Measurements from ENCODE around the gene FRMD5. TPM values are rescaled to one million over a fixed set of nuclear protein-coding genes. Genes with fewer than 3 reads are reported as not detected.

Gene FRMD5
- total RNA-seq, 1 experiment from 2014 or later, result 27.2 TPM

GRCh38 chr15:43895586-43895985 lies 299.5 kb downstream of the FRMD5 start:
- CTCF ChIA-PET, result no interaction called here
- H3K36me3 ChIP-seq (ENCODE audit: control insufficient read depth in 1 of 2, insufficient read depth in 2 of 2, low read length in 2 of 2), result peaks cover 11 to 12% of the 10 kb centered on the region in 2 experiments; a peak in 3 of 4 replicates
- no peak for DNase-seq (ENCODE audit: low read depth, low spot score)
- H2AFZ ChIP-seq (ENCODE audit: low read depth, low read length, poor library complexity, severe bottlenecking), result no peak overlapping the region
- no TSS peak for BruUV-seq (replicated peaks)
- TF ChIP-seq MAX (IDR thresholded peaks at IDR 0.05) (no peak), YY1 (IDR thresholded peaks at IDR 0.05; ENCODE audit: extremely low read depth, insufficient replicate concordance, low read depth, low read length) (no peak), ELF1 (IDR thresholded peaks at IDR 0.05; ENCODE audit: borderline replicate concordance, low read depth) (no peak), POLR2AphosphoS5 (IDR thresholded peaks at IDR 0.05; ENCODE audit: low read depth, low read length) (no peak), ZBTB33 (IDR thresholded peaks at IDR 0.05; ENCODE audit: extremely low read depth, insufficient replicate concordance, low read length) (no peak), ATF3 (IDR thresholded peaks at IDR 0.05) (no peak), FOSL1 (IDR thresholded peaks at IDR 0.05; ENCODE audit: low read depth) (no peak), CEBPB (IDR thresholded peaks at IDR 0.05; ENCODE audit: low read depth) (no peak), POLR2A (IDR thresholded peaks at IDR 0.05; ENCODE audit: borderline replicate concordance, extremely low read depth, insufficient read depth, insufficient read length) (no peak), SRF (IDR thresholded peaks at IDR 0.05; ENCODE audit: low read depth) (no peak)
- TF ChIP-seq, protein P1, sequence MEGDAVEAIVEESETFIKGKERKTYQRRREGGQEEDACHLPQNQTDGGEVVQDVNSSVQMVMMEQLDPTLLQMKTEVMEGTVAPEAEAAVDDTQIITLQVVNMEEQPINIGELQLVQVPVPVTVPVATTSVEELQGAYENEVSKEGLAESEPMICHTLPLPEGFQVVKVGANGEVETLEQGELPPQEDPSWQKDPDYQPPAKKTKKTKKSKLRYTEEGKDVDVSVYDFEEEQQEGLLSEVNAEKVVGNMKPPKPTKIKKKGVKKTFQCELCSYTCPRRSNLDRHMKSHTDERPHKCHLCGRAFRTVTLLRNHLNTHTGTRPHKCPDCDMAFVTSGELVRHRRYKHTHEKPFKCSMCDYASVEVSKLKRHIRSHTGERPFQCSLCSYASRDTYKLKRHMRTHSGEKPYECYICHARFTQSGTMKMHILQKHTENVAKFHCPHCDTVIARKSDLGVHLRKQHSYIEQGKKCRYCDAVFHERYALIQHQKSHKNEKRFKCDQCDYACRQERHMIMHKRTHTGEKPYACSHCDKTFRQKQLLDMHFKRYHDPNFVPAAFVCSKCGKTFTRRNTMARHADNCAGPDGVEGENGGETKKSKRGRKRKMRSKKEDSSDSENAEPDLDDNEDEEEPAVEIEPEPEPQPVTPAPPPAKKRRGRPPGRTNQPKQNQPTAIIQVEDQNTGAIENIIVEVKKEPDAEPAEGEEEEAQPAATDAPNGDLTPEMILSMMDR (IDR thresholded peaks at IDR 0.05 in 2 of 3, conservative IDR thresholded peaks at IDR 0.05 in 1 of 3; ENCODE audit: borderline replicate concordance in 1 of 3, insufficient read depth in 1 of 3, low read depth in 2 of 3, low read length in 2 of 3), result no peak
- H3K9me3 ChIP-seq (ENCODE audit: control insufficient read depth in 1 of 2, insufficient read depth in 1 of 2, low read depth in 1 of 2, low read length in 2 of 2), result no peaks in the 10 kb centered on the region
- no peaks in the 10 kb centered on the region for H3K9me2 ChIP-seq (ENCODE audit: insufficient read depth)
- H3K4me1 ChIP-seq (ENCODE audit: control insufficient read depth in 1 of 2, insufficient read depth in 2 of 2, low read length in 2 of 2), result peaks cover 0 to 7% of the 10 kb centered on the region in 2 experiments; a peak in 1 of 4 replicates
- H3K9ac ChIP-seq (ENCODE audit: low read length), result no peak overlapping the region
- H3K27me3 ChIP-seq (ENCODE audit: insufficient read depth, low read length), result no peaks in the 10 kb centered on the region
- RAD21 ChIA-PET (ENCODE audit: low non-redundant PET in 1 of 2, low total read pairs in 2 of 2, uncharacterized antibody in 2 of 2, unreplicated experiment in 2 of 2), result no interaction called here
- POLR2A ChIA-PET, result no interaction called here
- no peaks in the 10 kb centered on the region for H3K79me2 ChIP-seq (ENCODE audit: insufficient read depth, low read length)
- intact Hi-C loops (cut with micrococcal nuclease), result no loop called here
- H3K4me3 ChIP-seq (replicated peaks in 1 of 2; ENCODE audit: low read depth in 1 of 2, low read length in 2 of 2), result no peak overlapping the region
- H3K27ac ChIP-seq (ENCODE audit: low read depth, low read length), result no peak overlapping the region
- H4K20me1 ChIP-seq (ENCODE audit: insufficient read depth), result no peaks in the 10 kb centered on the region
- no peak for ATAC-seq
- H3K4me2 ChIP-seq (ENCODE audit: low read length), result no peak overlapping the region
